HL-60 (cell line): ENCODE results near the gene PIN1.
"Not testable (repeated sequence)": the region's sequence is repeated elsewhere in the genome, so short reads cannot be mapped to it uniquely, and the experiment has no call there.

Experiments used
- DNase-seq, 2 experiments: peaks; one replicate each; pipeline ENCODE4 v3.0.0-alpha.2; 2010 to 2020; ENCODE audit warnings: low read depth in 1 of 2, low spot score in 1 of 2
- H3K27ac ChIP-seq: fragments of 250-450 bp; sonication (Bioruptor Pico); replicated peaks from 2 replicates; pipeline ENCODE4 v1.5.1; 2020; ENCODE audit warnings: mild to moderate bottlenecking, moderate library complexity
- H3K27me3 ChIP-seq: fragments of 250-450 bp; sonication (Bioruptor Pico); 2 replicates; pipeline ENCODE4 v1.5.1; 2021; ENCODE audit warnings: mild to moderate bottlenecking, moderate library complexity; ENCODE audit not compliant: insufficient read depth, poor library complexity, severe bottlenecking
- H3K4me3 ChIP-seq: replicated peaks from 2 replicates; pipeline ENCODE4 v1.5.1; 2011; ENCODE audit warnings: mild to moderate bottlenecking, control low read depth, low read length; ENCODE audit not compliant: insufficient read depth
- CTCF ChIP-seq: IDR thresholded peaks from one replicate; pipeline ENCODE4 v1.5.1; 2011; ENCODE audit warnings: low read length, control low read depth, inconsistent platforms; ENCODE audit not compliant: insufficient read depth
- GABPA ChIP-seq: IDR thresholded peaks from 2 replicates; pipeline ENCODE4 v1.6.1; 2012; ENCODE audit warnings: low read depth
- POLR2AphosphoS5 ChIP-seq: IDR thresholded peaks from 2 replicates; pipeline ENCODE4 v1.6.1; 2012; ENCODE audit warnings: low read depth
- SPI1 ChIP-seq: IDR thresholded peaks from 2 replicates; pipeline ENCODE4 v1.6.1; 2012; ENCODE audit warnings: low read depth, mild to moderate bottlenecking, borderline replicate concordance
- TF ChIP-seq, protein P1 (sequence below): IDR thresholded peaks from 2 replicates; pipeline ENCODE4 v1.6.1; 2012; ENCODE audit warnings: low read depth; ENCODE audit not compliant: insufficient replicate concordance

The PIN1 gene

GRCh38 chr19:9786819-9787218 is 48.3 kb upstream of the PIN1 start:
- H3K4me3 ChIP-seq, result no peak overlapping the region
- no peak for DNase-seq
- no peak for TF ChIP-seq GABPA
- TF ChIP-seq POLR2AphosphoS5, result no peak
- no peak for TF ChIP-seq SPI1
- TF ChIP-seq, protein P1, sequence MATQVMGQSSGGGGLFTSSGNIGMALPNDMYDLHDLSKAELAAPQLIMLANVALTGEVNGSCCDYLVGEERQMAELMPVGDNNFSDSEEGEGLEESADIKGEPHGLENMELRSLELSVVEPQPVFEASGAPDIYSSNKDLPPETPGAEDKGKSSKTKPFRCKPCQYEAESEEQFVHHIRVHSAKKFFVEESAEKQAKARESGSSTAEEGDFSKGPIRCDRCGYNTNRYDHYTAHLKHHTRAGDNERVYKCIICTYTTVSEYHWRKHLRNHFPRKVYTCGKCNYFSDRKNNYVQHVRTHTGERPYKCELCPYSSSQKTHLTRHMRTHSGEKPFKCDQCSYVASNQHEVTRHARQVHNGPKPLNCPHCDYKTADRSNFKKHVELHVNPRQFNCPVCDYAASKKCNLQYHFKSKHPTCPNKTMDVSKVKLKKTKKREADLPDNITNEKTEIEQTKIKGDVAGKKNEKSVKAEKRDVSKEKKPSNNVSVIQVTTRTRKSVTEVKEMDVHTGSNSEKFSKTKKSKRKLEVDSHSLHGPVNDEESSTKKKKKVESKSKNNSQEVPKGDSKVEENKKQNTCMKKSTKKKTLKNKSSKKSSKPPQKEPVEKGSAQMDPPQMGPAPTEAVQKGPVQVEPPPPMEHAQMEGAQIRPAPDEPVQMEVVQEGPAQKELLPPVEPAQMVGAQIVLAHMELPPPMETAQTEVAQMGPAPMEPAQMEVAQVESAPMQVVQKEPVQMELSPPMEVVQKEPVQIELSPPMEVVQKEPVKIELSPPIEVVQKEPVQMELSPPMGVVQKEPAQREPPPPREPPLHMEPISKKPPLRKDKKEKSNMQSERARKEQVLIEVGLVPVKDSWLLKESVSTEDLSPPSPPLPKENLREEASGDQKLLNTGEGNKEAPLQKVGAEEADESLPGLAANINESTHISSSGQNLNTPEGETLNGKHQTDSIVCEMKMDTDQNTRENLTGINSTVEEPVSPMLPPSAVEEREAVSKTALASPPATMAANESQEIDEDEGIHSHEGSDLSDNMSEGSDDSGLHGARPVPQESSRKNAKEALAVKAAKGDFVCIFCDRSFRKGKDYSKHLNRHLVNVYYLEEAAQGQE, result no peak
- TF ChIP-seq CTCF, result no peak
- H3K27me3 ChIP-seq, result no peaks in the 10 kb centered on the region
- H3K27ac ChIP-seq, result no peak overlapping the region

DNA sequence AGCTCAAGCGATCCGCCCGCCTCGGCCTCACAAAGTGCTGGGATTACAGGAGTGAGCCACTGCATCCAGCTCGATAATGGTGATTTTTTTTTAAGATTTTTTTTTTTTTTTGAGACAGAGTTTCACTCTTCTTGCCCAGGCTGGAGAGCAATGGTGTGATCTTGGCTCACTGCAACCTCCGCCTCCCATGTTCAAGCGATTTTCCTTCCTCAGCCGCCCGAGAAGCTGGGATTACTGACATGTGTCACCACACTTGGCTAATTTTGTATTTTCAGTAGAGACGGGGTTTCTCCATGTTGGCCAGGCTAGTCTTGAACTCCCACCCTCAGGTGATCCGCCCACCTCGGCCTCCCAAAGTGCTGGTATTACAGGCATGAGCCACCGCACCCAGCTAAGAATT is 46.5 kb upstream of the PIN1 start:
- H3K27ac ChIP-seq, DNase-seq, H3K4me3 ChIP-seq, H3K27me3 ChIP-seq: not testable (repeated sequence)

DNA sequence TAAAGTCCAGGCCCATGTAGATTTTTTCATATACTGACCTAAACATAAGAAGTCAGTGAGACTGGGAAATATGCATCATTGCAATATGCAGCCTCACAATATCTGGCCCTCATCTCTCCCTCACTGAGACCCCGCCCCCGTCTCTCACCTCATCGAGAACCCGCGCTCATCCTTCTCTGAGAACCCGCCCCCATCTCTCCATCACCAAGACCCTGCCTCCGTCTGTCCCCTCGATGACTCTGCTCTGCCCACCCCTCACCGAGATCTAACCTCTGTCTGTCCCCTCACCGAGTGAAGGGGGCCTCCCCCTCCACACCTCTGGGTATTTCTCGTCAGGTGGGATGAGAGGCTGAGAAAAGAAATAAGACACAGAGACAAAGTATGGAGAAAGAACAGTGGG is 46.1 kb upstream of the PIN1 start:
- H3K27me3 ChIP-seq, result peaks cover 3% of the 10 kb centered on the region
- TF ChIP-seq SPI1, result no peak
- no peak for TF ChIP-seq CTCF
- TF ChIP-seq, protein P1, result no peak
- no peak for TF ChIP-seq GABPA
- no peak for DNase-seq
- no peak overlapping the region for H3K4me3 ChIP-seq
- H3K27ac ChIP-seq, result no peak overlapping the region

GRCh38 chr19:9789579-9789978 is 45.5 kb upstream of the PIN1 start:
- DNase-seq, H3K27ac ChIP-seq, H3K4me3 ChIP-seq, H3K27me3 ChIP-seq: not testable (repeated sequence)

DNA sequence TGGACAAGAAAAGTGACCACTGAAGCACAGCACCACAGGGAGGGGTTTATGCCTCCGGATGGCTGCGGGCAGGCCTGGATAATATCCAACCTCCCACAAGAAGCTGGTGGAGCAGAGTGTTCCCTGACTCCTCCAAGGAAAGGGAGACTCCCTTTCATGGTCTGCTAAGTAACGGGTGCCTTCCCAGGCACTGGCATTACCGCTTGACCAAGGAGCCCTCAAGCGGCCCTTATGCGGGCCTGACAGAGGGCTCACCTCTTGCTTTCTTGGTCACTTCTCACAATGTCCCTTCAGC is 44.1 kb upstream of the PIN1 start:
- H3K27me3 ChIP-seq, H3K4me3 ChIP-seq, DNase-seq, H3K27ac ChIP-seq: not testable (repeated sequence)
